Keratinocyte (primary cell): ENCODE results near the gene CTSD. TPM values are rescaled to one million over a fixed set of nuclear protein-coding genes. Genes with fewer than 3 reads are reported as not detected.
A peak's percentile ranks its signal among the peaks of the same experiment; 100 is the strongest.

Experiments
- DNase-seq: peaks from one replicate; pipeline ENCODE4 v3.0.0-alpha.2; 2011; ENCODE audit warnings: low read depth, missing footprints, low spot score
- FAIRE-seq: peaks from 2 replicates; lab custom pipeline; 2011; peaks lifted over from hg19 to GRCh38; lab: Jason Lieb, UNC
- H2AFZ ChIP-seq: 2 replicates; pipeline ENCODE4 v1.6.0; 2012; ENCODE audit warnings: low read length, control low read depth, inconsistent platforms; ENCODE audit not compliant: control insufficient read depth
- H3K27ac ChIP-seq: 2 replicates; pipeline ENCODE4 v1.5.1; 2011; ENCODE audit warnings: low read length; ENCODE audit not compliant: control insufficient read depth, insufficient read depth
- H3K27me3 ChIP-seq: 3 replicates; pipeline ENCODE4 v1.6.0; 2011; ENCODE audit warnings: low read length; ENCODE audit not compliant: control insufficient read depth, insufficient read depth; ENCODE audit errors: extremely low read depth
- H3K36me3 ChIP-seq, 2 experiments: 2 replicates in 1 of 2; 3 replicates in 1 of 2; pipeline ENCODE4 v1.5.1; 2011; ENCODE audit warnings: low read length in 2 of 2, mild to moderate bottlenecking in 1 of 2; ENCODE audit not compliant: control insufficient read depth in 2 of 2, insufficient read depth in 2 of 2; ENCODE audit errors: extremely low read depth in 1 of 2
- H3K4me1 ChIP-seq: 3 replicates; pipeline ENCODE4 v1.5.1; 2011; ENCODE audit warnings: low read length; ENCODE audit not compliant: control insufficient read depth, insufficient read depth; ENCODE audit errors: extremely low read depth
- H3K4me2 ChIP-seq: 3 replicates; pipeline ENCODE4 v1.6.0; 2011; ENCODE audit warnings: low read depth, low read length; ENCODE audit not compliant: control insufficient read depth, insufficient read depth; ENCODE audit errors: extremely low read depth
- H3K4me3 ChIP-seq, 3 experiments: fragments of 200-600 bp in 1 of 3; sonication (generic) in 1 of 3; 2 replicates in 2 of 3; 3 replicates in 1 of 3; pipeline ENCODE4 v1.5.1; 2011 to 2016; ENCODE audit warnings: low read length in 3 of 3, mild to moderate bottlenecking in 3 of 3, control low read depth in 2 of 3, inconsistent platforms in 1 of 3, low read depth in 1 of 3, mixed read lengths in 1 of 3, mixed run types in 1 of 3, moderate library complexity in 1 of 3; ENCODE audit not compliant: control insufficient read depth in 2 of 3, insufficient read depth in 2 of 3; ENCODE audit errors: extremely low read depth in 1 of 3
- H3K79me2 ChIP-seq: 2 replicates; pipeline ENCODE4 v1.6.0; 2012; ENCODE audit warnings: low read length; ENCODE audit not compliant: control insufficient read depth, insufficient read depth
- H3K9ac ChIP-seq: 3 replicates; pipeline ENCODE4 v1.6.0; 2011; ENCODE audit warnings: low read length; ENCODE audit not compliant: control insufficient read depth, insufficient read depth; ENCODE audit errors: extremely low read depth
- H3K9me1 ChIP-seq: 3 replicates; pipeline ENCODE4 v1.6.0; 2011; ENCODE audit warnings: low read length; ENCODE audit not compliant: control insufficient read depth, insufficient read depth; ENCODE audit errors: extremely low read depth
- H3K9me3 ChIP-seq: 2 replicates; pipeline ENCODE4 v1.5.1; 2012; ENCODE audit warnings: low read depth, low read length; ENCODE audit not compliant: control insufficient read depth
- H4K20me1 ChIP-seq: 3 replicates; pipeline ENCODE4 v1.6.0; 2011; ENCODE audit warnings: low read length; ENCODE audit not compliant: control insufficient read depth, insufficient read depth; ENCODE audit errors: extremely low read depth
- CTCF ChIP-seq, 3 experiments: IDR thresholded peaks in 1 of 3; conservative IDR thresholded peaks in 1 of 3; optimal IDR thresholded peaks in 1 of 3; 2 replicates in 2 of 3; 3 replicates in 1 of 3; pipeline versions ENCODE3 to v1.5.1; 2011; ENCODE audit warnings: low read length in 3 of 3, mild to moderate bottlenecking in 3 of 3, moderate library complexity in 2 of 3, control low read depth in 1 of 3, inconsistent platforms in 1 of 3; ENCODE audit not compliant: insufficient read depth in 2 of 3; ENCODE audit errors: extremely low read depth in 1 of 3
- EZH2 ChIP-seq: IDR thresholded peaks from one replicate; pipeline ENCODE4 v1.6.1; 2012; ENCODE audit warnings: inconsistent platforms, mild to moderate bottlenecking, low read length, moderate library complexity
- dilution Hi-C: fragments of 300-500 bp; cut with MboI; formaldehyde crosslinking; loops from one replicate; pipeline ENCODE4 v1.7.0; 2020; ENCODE audit warnings: low sequenced_read_pairs; ENCODE audit not compliant: extremely low pct_ligation_motif_present
- polyA plus RNA-seq, 5 experiments: library from polyadenylated mRNA; depleted of rRNA in 3 of 5; stranded (reverse) in 3 of 5; stranded (forward) in 1 of 5; unstranded in 1 of 5; fragments of >200 nt; gene quantifications; 1 replicate in 1 of 5; 2 replicates in 3 of 5; 3 replicates in 1 of 5; pipeline versions ENCODE4 v1.2.1 to v1.2.3, GENCODE V29; 2011 to 2012; ENCODE audit warnings: missing spikeins in 2 of 5, low read depth in 1 of 5, low replicate concordance in 1 of 5

The CTSD gene
- polyA plus RNA-seq, 1 donor (not counting 4 experiments of a cell fraction or from before 2014, with no cell fraction given), result 152 TPM

GRCh38 chr11:1762537-1763302, 1.0 kb downstream of the CTSD start:
- dilution Hi-C loops, result no loop called here
- peak overlapping the region; percentile 71 for H3K9ac ChIP-seq
- peak overlapping the region; percentile 52 for H3K27ac ChIP-seq
- no peak for DNase-seq
- peak overlapping the region; percentile 91 for H3K4me2 ChIP-seq
- peaks cover 18% of the 10 kb centered on the region for H3K4me1 ChIP-seq
- no peaks in the 10 kb centered on the region for H3K9me1 ChIP-seq
- no peaks in the 10 kb centered on the region for H4K20me1 ChIP-seq
- H3K36me3 ChIP-seq, result peaks cover 8 to 9% of the 10 kb centered on the region in 2 experiments
- FAIRE-seq, result no peak
- TF ChIP-seq EZH2 (no peak), CTCF (optimal IDR thresholded peaks at IDR 0.05 in 1 of 3, IDR thresholded peaks at IDR 0.05 in 1 of 3, conservative IDR thresholded peaks at IDR 0.05 in 1 of 3; ENCODE audit: extremely low read depth in 1 of 3, insufficient read depth in 2 of 3, low read length in 3 of 3) (no peak)
- H3K4me3 ChIP-seq, result peak overlapping the region; percentile 80 to 97 (median 85)
- H3K27me3 ChIP-seq, result no peaks in the 10 kb centered on the region
- H3K79me2 ChIP-seq, result peaks cover 4% of the 10 kb centered on the region
- no peak overlapping the region for H2AFZ ChIP-seq
- no peaks in the 10 kb centered on the region for H3K9me3 ChIP-seq

- TF ChIP-seq CTCF (optimal IDR thresholded peaks at IDR 0.05 in 1 of 3, IDR thresholded peaks at IDR 0.05 in 1 of 3, conservative IDR thresholded peaks at IDR 0.05 in 1 of 3; ENCODE audit: extremely low read depth in 1 of 3, insufficient read depth in 2 of 3, low read length in 3 of 3) (no peak), EZH2 (no peak)
- dilution Hi-C loops, result no loop called here
- Histone ChIP-seq H3K9ac (peak overlapping the region; percentile 71), H3K4me2 (peak overlapping the region; percentile 91), H3K4me3 (peak overlapping the region in 2 of 3 experiments; percentile 80 to 97), H3K36me3 (peaks cover 8 to 14% of the 10 kb centered on the region in 2 experiments), H2AFZ (no peak overlapping the region), H3K9me3 (no peaks in the 10 kb centered on the region), H4K20me1 (no peaks in the 10 kb centered on the region), H3K79me2 (peaks cover 4% of the 10 kb centered on the region), H3K27ac (no peak overlapping the region), H3K4me1 (peaks cover 18% of the 10 kb centered on the region), H3K27me3 (no peaks in the 10 kb centered on the region), H3K9me1 (no peaks in the 10 kb centered on the region)
- FAIRE-seq (peak; percentile 49), DNase-seq (no peak)
Observed at GRCh38 chr11:1761857-1762536, 1.7 kb downstream of the CTSD start.
